T-helper 22 cell (primary cell): Measurements from ENCODE around the gene SSR4.
"Not testable (repeated sequence)": the region's sequence is repeated elsewhere in the genome, so short reads cannot be mapped to it uniquely, and the experiment has no call there.

Source experiments
- DNase-seq: peaks from one replicate; pipeline ENCODE4 v3.0.0-alpha.2; 2020; ENCODE audit warnings: low read depth

Gene SSR4

DNA sequence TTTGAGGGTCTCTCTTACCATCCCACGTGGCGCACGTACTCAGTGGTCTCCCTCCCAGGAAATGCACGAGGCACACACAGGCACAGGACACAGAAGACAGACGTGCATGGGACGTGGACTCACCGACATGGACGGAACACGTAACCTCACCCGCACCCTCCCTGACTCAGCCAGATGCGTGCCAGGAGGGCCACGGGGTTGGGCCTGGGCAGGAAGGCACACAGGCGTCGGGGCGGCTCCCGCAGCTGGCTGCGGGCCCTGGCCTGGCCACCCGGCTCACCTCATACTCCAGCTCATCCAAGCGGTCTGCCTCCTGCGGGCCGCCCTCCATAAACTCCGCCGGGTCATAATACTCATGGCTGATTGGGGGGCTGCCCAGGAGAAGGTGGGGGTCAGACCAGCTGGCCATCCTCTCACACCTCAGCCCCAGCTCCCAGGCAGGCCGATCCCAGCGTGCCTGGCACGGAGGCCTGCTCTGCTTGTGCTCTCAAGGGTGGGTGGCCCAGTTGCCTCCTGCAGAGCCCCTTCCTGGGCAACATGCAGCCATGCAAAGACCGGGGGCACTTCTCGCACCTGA, 12.6 kb downstream of the SSR4 start:
- DNase-seq = no peak

DNA sequence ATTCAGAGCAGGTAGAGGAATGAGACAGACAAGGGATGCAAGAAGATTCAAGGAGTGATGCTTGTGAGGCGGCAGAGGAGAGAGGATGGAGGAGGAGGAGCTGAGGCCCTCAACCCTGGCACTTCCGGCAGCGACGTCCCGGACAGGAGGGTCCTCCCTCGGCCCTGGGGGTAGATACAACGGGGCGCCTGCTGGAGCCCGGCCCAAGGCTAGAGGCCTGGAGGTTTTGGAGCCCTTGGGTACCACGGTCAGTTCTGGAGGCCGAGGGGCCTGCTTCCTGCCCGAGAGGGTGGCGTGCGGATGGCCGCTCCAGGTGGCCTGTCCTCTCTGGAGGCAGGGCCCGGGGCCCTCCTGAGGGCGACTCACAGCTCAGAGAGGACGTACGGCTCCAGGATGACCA, 13.5 kb downstream of the SSR4 start:
- no peak for DNase-seq

DNA sequence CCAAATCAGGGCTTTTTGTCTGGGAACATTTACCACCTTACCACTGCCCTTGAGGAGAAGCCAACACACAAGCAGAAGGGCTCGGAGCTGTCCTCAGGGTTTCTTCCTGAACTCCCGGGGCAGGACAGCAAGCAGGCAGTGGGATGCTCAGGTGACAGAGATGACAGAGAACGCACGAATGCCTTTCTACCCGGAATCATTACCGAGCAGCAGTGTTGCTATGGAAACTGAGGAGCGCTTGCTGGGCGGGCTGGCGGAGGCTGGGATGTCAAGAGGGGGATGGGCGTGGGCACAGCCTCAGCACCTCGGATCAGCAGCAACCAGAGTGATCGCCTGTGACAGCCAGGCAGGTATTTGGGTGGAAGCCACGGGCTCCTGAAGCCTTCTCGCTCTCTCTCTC, 17.8 kb downstream of the SSR4 start:
- DNase-seq = no peak

DNA sequence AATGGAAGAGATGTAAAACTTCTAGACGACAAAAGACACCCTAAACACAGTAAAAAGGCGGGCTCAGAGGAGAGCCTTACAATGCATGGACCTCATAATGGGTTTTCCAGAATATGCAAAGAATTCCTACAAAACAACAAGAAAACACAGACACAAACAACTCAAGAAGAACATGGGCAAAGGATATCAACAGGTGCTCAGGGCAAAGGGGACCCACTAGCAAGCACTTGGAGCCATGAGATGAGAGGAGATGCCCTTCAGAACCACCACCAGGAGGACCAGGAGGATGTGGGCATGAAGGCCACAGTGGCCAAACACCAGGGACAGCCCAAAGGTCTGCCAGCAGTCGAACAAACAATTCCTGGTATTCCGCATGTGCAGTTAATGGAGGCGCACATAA, 18.7 kb downstream of the SSR4 start:
- no peak for DNase-seq

DNA sequence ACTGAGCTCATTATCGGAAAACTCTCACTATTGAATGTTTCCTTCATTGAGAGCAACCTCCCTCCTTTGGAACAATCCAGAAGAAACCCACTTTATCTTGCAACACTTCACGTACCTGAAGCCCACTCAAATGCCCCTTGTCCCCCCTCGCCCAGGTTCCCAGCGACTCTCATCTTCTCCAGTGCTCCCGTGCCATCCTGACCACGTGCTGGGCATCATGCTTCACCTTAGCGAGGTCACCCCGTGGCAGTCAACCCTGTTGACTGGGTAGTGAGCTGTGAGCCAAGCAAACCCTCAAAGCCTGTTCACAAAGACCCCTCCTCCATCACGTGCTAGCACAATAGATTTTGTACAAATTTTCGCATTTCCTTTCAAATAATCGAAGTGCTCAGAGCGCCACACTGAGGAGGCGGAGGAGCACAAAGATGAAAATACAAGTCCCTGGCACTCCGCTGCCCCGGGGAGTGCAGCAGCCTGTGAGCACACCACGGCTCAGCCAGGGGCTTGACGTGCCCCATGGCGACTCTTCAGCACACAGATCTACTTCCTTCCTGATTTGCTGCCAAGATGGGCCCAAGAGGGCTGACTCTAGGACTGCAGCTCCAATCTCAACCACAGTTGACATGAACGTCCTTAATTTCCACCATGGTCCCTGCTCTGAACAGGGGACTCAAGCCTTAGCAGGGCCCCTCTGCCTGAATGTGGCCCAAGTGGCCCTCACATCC, 20.3 kb downstream of the SSR4 start:
- DNase-seq = no peak

GRCh38 chrX:153816831-153817690, 22.6 kb downstream of the SSR4 start:
- DNase-seq = peak; percentile 14

DNA sequence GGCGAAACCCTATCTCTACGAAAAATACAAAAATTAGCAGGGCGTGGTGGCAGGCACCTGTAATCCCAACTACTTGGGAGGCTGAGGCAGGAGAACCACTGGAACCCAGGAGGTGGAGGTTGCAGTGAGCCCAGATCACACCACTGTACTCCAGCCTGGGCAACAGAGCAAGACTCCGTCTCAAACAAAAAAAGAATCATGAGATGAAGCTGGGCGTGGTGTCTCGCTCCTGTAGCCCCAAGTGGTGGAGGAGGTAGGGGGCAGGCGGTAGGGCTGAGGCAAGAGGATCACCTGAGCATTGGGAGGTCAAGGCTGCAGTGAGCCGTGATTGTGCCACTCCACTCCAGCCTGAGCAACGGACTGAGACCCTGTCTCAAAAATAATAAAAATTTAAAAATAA, 23.6 kb downstream of the SSR4 start:
- DNase-seq = not testable (repeated sequence)

DNA sequence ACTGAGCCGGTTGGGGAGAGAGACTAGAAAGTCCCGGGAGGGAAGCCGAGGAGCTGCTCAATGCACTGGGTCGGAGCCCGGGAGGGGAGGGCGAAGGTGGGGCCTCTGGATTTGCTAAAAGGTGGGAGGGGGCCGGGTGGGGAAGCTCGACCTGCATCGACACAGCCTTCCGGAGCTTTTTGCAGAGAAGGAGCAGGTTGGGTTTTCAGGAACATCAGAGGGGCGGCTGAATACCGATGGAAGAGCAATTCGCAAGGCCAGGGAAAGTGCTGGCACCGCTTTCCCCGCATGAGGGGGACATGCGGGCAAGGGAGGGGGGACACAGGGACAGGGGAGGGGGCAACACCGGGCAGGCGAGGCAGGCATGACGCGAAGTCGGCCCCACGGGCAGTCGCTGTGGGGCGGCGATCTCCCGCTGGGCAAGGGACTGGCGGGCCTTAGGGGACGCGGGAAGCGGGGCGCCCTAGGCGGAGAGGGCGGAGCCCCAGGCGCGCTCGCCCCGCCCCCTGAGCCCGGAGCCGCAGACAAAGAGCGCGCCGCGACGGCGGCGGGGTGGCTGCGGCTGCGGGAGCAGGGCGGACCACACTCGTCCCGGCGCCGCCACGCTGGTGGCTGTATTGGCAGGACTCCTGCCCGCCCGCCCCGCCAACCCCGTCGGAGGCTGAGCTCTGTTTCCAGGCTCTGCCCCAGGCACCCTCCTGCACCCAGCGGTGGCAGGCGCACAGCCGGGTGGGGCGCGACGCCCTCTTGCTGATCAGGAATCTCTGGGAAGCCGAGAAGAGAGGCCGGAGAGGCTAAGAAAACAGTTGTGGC, 24.3 kb downstream of the SSR4 start:
- DNase-seq = peak; percentile 38

GRCh38 chrX:153819384-153820040, 25.0 kb downstream of the SSR4 start:
- DNase-seq = no peak

GRCh38 chrX:153820601-153821000, 26.1 kb downstream of the SSR4 start:
- no peak for DNase-seq

GRCh38 chrX:153821066-153821465, 26.6 kb downstream of the SSR4 start:
- no peak for DNase-seq

DNA sequence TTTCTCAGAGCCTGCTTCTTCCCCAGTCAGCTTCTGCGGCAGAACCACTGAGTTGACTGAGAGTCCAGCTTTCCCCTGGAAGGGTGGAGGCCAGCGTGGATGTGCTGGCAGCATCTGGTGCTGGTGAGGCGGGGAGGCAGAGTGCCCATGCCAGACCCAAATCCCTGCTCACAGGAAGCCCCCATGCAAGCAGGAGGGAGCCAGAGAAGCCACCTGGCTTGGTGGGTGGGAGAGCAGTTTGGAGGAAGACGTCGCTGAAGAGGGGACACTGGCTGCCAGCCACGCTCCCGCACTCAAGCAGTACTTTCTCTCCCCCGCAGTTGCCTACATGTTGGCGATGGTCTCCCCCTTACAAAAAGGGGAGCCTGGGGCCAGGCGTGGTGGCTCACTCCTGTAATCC, 29.9 kb downstream of the SSR4 start:
- DNase-seq = no peak

- DNase-seq = no peak
Measured at GRCh38 chrX:153825042-153825441, 30.6 kb downstream of the SSR4 start.

DNA sequence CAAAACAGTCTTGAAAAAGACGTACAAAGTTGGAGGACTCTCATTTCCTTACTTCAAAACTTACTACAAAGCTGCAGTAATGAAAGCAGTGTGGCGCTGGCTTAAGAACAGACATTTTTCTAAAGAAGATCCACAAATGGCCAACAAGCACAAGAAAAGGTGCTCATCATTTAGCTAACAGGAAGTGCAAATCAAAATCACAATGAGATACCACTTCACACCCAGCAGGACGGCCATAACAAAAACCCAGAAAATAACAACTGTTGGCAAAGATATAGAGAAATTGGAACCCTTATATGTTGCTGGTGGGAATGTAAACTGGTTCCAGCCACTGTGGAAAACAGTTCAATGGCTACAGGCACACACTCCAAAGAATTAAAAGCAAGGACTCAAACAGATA, 32.5 kb downstream of the SSR4 start:
- DNase-seq = no peak

- DNase-seq = no peak
Measured at GRCh38 chrX:153827903-153828302, 33.4 kb downstream of the SSR4 start.

DNA sequence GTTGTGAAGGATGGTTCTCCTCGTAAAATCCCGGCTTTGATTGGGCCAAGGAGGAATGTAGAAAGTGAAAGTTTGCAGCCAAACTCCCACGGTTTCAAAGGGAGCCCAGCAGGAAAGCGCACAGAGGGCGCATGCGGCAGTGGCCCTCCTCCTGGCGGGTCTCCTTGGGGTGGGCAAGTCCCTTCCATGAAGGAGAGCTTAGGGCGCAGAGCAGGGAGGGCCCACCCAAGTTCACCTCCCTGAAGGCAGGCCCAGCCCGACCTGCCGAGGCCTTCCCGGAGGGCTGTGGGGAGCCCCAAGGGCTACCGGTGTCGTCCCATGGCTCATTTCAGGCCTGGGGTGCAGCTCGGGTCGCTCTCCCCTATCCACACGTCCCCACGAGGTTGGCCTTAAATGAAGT, 33.8 kb downstream of the SSR4 start:
- no peak for DNase-seq

DNA sequence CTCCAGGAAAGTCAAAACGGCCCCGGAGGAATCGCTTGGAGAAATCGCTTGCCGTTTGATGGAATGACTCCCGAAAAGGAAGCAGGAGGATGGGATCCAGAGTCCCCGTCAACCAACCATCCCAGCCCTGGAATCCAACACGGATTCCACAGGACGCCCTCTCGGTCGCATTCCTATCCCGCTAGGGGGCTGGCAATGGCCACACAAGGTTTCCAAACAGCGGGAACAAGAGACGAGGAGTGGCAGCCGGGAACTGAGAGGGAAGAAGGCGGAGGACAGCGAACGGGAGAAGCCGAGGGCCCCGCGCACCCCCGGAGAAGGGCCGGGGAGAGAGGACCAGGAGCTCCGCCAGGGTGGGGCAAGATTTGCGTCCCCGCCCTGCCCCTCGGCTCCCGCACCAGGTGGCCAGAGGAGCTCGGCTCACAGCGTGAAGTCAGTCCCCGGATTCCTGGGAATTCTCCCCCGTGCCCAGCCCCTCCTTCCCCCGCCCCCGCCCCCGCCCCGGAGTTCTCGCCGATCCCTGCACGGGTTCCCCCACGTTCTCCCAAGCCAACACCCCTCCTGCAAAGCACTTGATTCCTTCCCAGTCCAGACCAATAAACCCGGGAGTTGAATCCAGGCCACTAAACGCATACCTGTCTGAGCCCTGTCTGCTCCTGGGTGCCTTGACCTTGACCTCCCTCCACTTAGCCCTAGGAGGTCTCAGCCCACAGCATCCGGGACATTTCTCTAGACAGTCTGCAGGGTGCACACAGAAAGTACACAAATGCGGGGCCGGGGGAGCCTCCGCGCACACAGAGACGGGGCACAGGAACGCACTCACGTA, 34.5 kb downstream of the SSR4 start:
- DNase-seq = no peak

DNA sequence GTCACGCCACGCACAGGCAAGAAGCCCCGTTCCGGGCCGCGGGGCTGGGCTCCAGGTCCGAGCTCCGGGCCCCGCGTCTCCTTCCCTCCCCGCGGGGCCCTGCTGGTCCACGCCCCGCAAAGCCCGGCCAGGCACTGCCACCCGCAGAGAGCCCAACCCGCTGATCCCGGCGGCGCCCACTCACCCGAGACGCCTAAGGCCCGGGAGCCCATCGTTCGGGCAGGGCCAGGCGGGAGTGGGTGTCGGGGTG, 35.0 kb downstream of the SSR4 start:
- DNase-seq = no peak

GRCh38 chrX:153829799-153830639, 35.6 kb downstream of the SSR4 start, which contains the start of gene PDZD4:
PDZD4 (minus strand) TSS chrX:153830544; CDS start chrX:153830298, 246 bp downstream.
- peak; percentile 24 for DNase-seq
